Colonic mucosa (tissue), 4 donors: ENCODE data around the gene TBC1D19. TPM values are rescaled to one million over a fixed set of nuclear protein-coding genes. Genes with fewer than 3 reads are reported as not detected.

Source experiments
- DNase-seq: peaks from one replicate; pipeline ENCODE4 v3.0.0-alpha.2; 2020
- H3K27ac ChIP-seq: fragments of 200-600 bp; one replicate; pipeline ENCODE4 v1.8.0; 2021
- H3K27me3 ChIP-seq: fragments of 200-600 bp; one replicate; pipeline ENCODE4 v1.8.0; 2021
- H3K36me3 ChIP-seq: fragments of 200-600 bp; one replicate; pipeline ENCODE4 v1.8.0; 2021
- H3K4me1 ChIP-seq: fragments of 200-600 bp; one replicate; pipeline ENCODE4 v1.8.0; 2021; ENCODE audit warnings: mild to moderate bottlenecking
- H3K4me3 ChIP-seq: fragments of 200-600 bp; one replicate; pipeline ENCODE4 v1.8.0; 2021
- H3K9ac ChIP-seq, 2 donors: one replicate each; pipeline ENCODE4 v1.7.0; 2013; ENCODE audit warnings: control low read depth in 2 of 2, low read depth in 2 of 2, low read length in 2 of 2
- H3K9me3 ChIP-seq: fragments of 200-600 bp; one replicate; pipeline ENCODE4 v1.8.0; 2021
- CTCF ChIP-seq: fragments of 200-600 bp; IDR thresholded peaks from one replicate; pipeline ENCODE4 v1.8.0; 2022; ENCODE audit warnings: antibody characterized with exemption, mild to moderate bottlenecking
- intact Hi-C: fragments of 100-400 bp; cut with DNase I; formaldehyde crosslinking; loops from one replicate; pipeline ENCODE4 v1.14.1; 2022
- total RNA-seq, 2 donors: library from RNA; stranded (reverse); fragmentation: NEBNext Ultra II Directional in 1 of 2; extraction: Animal tissue kit (Norgen Biotek cat#: 25700) in 1 of 2; gene quantifications; one replicate each; pipeline ENCODE4 v1.2.1, GENCODE V29; 2021
- donor health status: healthy.
- donor health status: DM: no; HTN: no; CAD: no.
- donor health status: DM: no; HTN: no; CAD: no.

Gene TBC1D19
- total RNA-seq, 2 donors from 2014 or later: 2.6 to 4.0 TPM

- no peak for TF ChIP-seq CTCF
- Histone ChIP-seq H3K9ac (no peak overlapping the region), H3K27me3 (no peaks in the 10 kb centered on the region), H3K27ac (no peak overlapping the region), H3K4me3 (no peak overlapping the region), H3K9me3 (no peaks in the 10 kb centered on the region), H3K4me1 (no peaks in the 10 kb centered on the region), H3K36me3 (no peaks in the 10 kb centered on the region)
- intact Hi-C loops: no loop called here
- no peak for DNase-seq
These were observed 133.4 kb downstream of the TBC1D19 start for GRCh38 chr4:26717332-26717731.

- Histone ChIP-seq H3K27ac (no peak overlapping the region), H3K9ac (no peak overlapping the region), H3K4me3 (no peak overlapping the region), H3K36me3 (no peaks in the 10 kb centered on the region), H3K27me3 (no peaks in the 10 kb centered on the region), H3K9me3 (no peaks in the 10 kb centered on the region), H3K4me1 (no peaks in the 10 kb centered on the region)
- intact Hi-C loops: loop anchor here (5.0 kb wide), 1 partner anchor 263 kb away; no protein-coding TSS in a partner anchor
- no peak for DNase-seq
- peak; percentile 31 for TF ChIP-seq CTCF
These were observed 136.2 kb downstream of the TBC1D19 start for GRCh38 chr4:26719954-26720552.

GRCh38 chr4:26721685-26722084, 137.8 kb downstream of the TBC1D19 start:
- H3K9me3 ChIP-seq: no peaks in the 10 kb centered on the region
- H3K27me3 ChIP-seq: no peaks in the 10 kb centered on the region
- H3K36me3 ChIP-seq: no peaks in the 10 kb centered on the region
- H3K4me1 ChIP-seq: no peaks in the 10 kb centered on the region
- H3K9ac ChIP-seq: no peak overlapping the region
- no peak for DNase-seq
- intact Hi-C loops: loop anchor here (5.0 kb wide), 1 partner anchor 264 kb away; no protein-coding TSS in a partner anchor
- H3K27ac ChIP-seq: no peak overlapping the region
- H3K4me3 ChIP-seq: no peak overlapping the region
- TF ChIP-seq CTCF: no peak

- intact Hi-C loops: loop anchor here (5.0 kb wide), 1 partner anchor 266 kb away; no protein-coding TSS in a partner anchor
- Histone ChIP-seq H3K4me1 (no peaks in the 10 kb centered on the region), H3K4me3 (no peak overlapping the region), H3K27me3 (no peaks in the 10 kb centered on the region), H3K9ac (no peak overlapping the region), H3K9me3 (no peaks in the 10 kb centered on the region), H3K36me3 (no peaks in the 10 kb centered on the region), H3K27ac (no peak overlapping the region)
- TF ChIP-seq CTCF: no peak
- no peak for DNase-seq
These were observed 139.3 kb downstream of the TBC1D19 start for GRCh38 chr4:26723216-26723615.

- H3K9me3 ChIP-seq: no peaks in the 10 kb centered on the region
- no peak overlapping the region for H3K27ac ChIP-seq
- TF ChIP-seq CTCF: no peak
- no peaks in the 10 kb centered on the region for H3K27me3 ChIP-seq
- no peak overlapping the region for H3K4me3 ChIP-seq
- H3K4me1 ChIP-seq: no peaks in the 10 kb centered on the region
- intact Hi-C loops: loop anchor here (5.0 kb wide), 1 partner anchor 267 kb away; no protein-coding TSS in a partner anchor
- no peaks in the 10 kb centered on the region for H3K36me3 ChIP-seq
- no peak for DNase-seq
- H3K9ac ChIP-seq: no peak overlapping the region
These were observed 140.7 kb downstream of the TBC1D19 start for GRCh38 chr4:26724534-26724933.
